Brain microvascular endothelial cell (primary cell): ENCODE measurements around the gene MATR3.

Experiments
- DNase-seq: peaks from one replicate; pipeline ENCODE4 v3.0.0-alpha.2; 2020
- H3K27ac ChIP-seq: fragments of 250-450 bp; sonication (Bioruptor Pico); 2 replicates; pipeline ENCODE4 v1.5.1; 2020; ENCODE audit warnings: mild to moderate bottlenecking, moderate library complexity
- H3K27me3 ChIP-seq: fragments of 250-450 bp; sonication (Bioruptor Pico); replicated peaks from 2 replicates; pipeline ENCODE4 v1.5.1; 2020; ENCODE audit warnings: mild to moderate bottlenecking
- H3K36me3 ChIP-seq: fragments of 250-450 bp; sonication (Bioruptor Pico); replicated peaks from 2 replicates; pipeline ENCODE4 v1.5.1; 2020; ENCODE audit warnings: mild to moderate bottlenecking
- H3K4me3 ChIP-seq: 2 replicates; pipeline ENCODE4 v1.5.1; 2011; ENCODE audit warnings: low read depth, mild to moderate bottlenecking, control low read depth, low read length, moderate library complexity
- in situ Hi-C: cut with HindIII; loops from 2 replicates; pipeline ENCODE4 v1.10.0; 2017; ENCODE audit warnings: low sequenced_read_pairs, low pct_ligation_motif_present
- TF ChIP-seq, protein P1 (sequence below): IDR thresholded peaks from 2 replicates; pipeline ENCODE4 v1.5.1; 2011; ENCODE audit warnings: low read depth, mild to moderate bottlenecking, moderate library complexity, low read length, control low read depth, inconsistent platforms; ENCODE audit errors: missing control alignments

The MATR3 gene

DNA sequence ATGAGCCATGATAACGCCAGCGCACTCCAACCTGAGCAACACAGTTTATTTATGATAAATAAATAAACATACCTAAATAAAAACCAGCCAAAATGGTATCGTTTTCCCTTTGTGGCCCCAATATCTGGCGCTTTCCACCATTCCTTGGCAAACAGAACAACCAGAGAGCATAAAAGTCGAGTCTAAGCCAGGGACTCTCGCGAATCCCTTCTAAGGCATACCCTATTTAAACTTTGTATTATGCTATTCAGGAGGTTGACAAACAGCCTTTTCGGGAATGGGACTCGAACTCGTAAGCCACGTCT, 386 bp upstream of the MATR3 start:
- Histone ChIP-seq H3K36me3 (peaks cover 2% of the 10 kb centered on the region), H3K4me3 (peak overlapping the region; percentile 60), H3K27me3 (no peaks in the 10 kb centered on the region), H3K27ac (peak overlapping the region; percentile 96)
- in situ Hi-C loops: no loop called here
- DNase-seq: no peak
- TF ChIP-seq, protein P1, sequence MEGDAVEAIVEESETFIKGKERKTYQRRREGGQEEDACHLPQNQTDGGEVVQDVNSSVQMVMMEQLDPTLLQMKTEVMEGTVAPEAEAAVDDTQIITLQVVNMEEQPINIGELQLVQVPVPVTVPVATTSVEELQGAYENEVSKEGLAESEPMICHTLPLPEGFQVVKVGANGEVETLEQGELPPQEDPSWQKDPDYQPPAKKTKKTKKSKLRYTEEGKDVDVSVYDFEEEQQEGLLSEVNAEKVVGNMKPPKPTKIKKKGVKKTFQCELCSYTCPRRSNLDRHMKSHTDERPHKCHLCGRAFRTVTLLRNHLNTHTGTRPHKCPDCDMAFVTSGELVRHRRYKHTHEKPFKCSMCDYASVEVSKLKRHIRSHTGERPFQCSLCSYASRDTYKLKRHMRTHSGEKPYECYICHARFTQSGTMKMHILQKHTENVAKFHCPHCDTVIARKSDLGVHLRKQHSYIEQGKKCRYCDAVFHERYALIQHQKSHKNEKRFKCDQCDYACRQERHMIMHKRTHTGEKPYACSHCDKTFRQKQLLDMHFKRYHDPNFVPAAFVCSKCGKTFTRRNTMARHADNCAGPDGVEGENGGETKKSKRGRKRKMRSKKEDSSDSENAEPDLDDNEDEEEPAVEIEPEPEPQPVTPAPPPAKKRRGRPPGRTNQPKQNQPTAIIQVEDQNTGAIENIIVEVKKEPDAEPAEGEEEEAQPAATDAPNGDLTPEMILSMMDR: no peak

DNA sequence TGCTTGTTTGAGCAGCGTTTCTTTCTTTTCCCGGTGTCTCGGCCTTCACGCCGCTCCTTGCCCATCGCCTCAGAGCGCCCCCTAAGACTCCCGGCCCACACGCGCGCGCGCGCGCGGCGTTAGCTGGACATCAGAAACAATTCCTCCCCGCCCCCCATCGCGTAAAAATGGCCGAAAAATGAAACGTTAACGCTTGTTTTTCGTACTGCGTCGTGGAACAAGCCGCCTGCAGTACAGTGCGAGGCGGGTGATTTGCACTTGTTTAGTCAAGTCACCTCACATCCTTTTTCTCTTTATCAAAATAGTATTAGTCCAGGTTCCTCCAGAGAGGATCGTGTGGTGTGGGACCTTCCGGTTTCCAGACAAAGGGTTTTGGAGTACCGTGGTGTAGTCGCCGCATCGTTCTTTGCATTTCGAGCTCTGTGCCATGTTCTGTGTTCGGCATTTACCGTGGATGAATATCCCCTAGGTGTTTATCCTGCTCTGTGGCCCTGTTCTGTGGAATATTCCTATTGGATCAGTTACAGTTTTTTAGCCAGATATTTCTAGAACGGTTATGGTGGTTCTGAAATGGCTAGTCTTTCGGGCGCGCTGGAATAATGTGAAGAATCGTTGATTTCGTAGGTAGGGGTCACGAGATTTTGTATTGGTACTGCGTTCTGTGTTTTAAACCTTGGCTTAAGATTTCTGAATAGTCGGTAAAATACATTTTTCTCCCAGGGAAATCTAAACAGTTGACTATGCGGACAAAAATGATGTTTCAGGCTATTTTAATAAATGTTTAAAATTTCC, 1.0 kb downstream of the MATR3 start:
- in situ Hi-C loops: no loop called here
- H3K27ac ChIP-seq: peak overlapping the region; percentile 96
- H3K27me3 ChIP-seq: no peaks in the 10 kb centered on the region
- peaks cover 2% of the 10 kb centered on the region for H3K36me3 ChIP-seq
- H3K4me3 ChIP-seq: peak overlapping the region; percentile 94
- peak; percentile 70 for DNase-seq
- TF ChIP-seq, protein P1: peak; percentile 64

GRCh38 chr5:139295346-139296057, 2.0 kb downstream of the MATR3 start:
- no peak for DNase-seq
- TF ChIP-seq, protein P1: no peak
- H3K27ac ChIP-seq: peak overlapping the region; percentile 96
- no peaks in the 10 kb centered on the region for H3K27me3 ChIP-seq
- peaks cover 2% of the 10 kb centered on the region for H3K36me3 ChIP-seq
- in situ Hi-C loops: no loop called here
- H3K4me3 ChIP-seq: peak overlapping the region; percentile 94

DNA sequence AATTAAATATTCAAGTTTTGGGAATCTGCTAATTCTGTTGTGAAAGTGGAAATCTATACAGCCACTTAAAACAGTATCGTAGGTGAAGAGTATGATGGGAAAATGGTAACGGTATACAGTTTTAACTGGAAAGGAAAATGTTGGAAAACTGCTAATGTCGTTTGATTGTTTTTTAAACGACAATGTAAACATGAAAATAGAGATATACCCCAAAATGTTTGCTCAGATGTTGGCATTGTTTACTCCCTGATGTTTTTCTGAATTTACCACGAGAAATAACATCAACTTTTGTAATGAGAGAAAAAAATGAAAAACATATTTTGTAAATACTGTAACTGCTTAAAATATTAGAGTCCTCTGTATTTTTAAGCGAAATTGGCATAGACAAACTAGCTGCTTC, 2.7 kb downstream of the MATR3 start:
- peaks cover 2% of the 10 kb centered on the region for H3K36me3 ChIP-seq
- DNase-seq: no peak
- H3K4me3 ChIP-seq: no peak overlapping the region
- in situ Hi-C loops: no loop called here
- TF ChIP-seq, protein P1: no peak
- H3K27ac ChIP-seq: no peak overlapping the region
- H3K27me3 ChIP-seq: no peaks in the 10 kb centered on the region

GRCh38 chr5:139296862-139297326, 3.4 kb downstream of the MATR3 start:
- H3K27me3 ChIP-seq: no peaks in the 10 kb centered on the region
- no peak overlapping the region for H3K27ac ChIP-seq
- DNase-seq: no peak
- in situ Hi-C loops: no loop called here
- peaks cover 2% of the 10 kb centered on the region for H3K36me3 ChIP-seq
- no peak overlapping the region for H3K4me3 ChIP-seq
- TF ChIP-seq, protein P1: no peak
